ENCODE results near the gene EXOC2.

DNA sequence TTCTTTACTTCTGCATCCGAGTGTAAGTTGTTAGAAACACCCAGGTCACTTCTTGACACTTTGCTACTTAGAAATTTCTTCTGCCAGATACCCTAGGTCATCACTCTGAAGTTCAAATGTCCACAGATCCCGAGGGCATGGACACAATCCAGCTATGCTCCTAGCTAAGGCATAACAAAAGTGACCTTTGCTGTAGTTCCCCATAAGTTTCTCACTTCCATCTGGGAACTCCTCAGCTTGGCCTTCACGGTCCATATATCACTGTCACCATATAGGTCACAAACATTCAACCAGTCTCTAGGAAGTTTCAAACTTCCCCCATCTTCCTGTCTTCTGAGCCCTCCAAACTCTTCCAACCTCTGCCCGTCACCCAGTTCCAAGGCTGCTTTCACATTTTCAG, 236.1 kb downstream of the EXOC2 start:
- TF ChIP-seq ZFP3 (CRISPR knock-in tag; IDR thresholded peaks at IDR 0.05) (no peak), ZNF8 (CRISPR knock-in tag; IDR thresholded peaks at IDR 0.05) (no peak), ZFP30 (CRISPR knock-in tag; IDR thresholded peaks at IDR 0.05) (no peak), ZNF70 (CRISPR knock-in tag; IDR thresholded peaks at IDR 0.05) (no peak)
- TF ChIP-seq, protein P1, sequence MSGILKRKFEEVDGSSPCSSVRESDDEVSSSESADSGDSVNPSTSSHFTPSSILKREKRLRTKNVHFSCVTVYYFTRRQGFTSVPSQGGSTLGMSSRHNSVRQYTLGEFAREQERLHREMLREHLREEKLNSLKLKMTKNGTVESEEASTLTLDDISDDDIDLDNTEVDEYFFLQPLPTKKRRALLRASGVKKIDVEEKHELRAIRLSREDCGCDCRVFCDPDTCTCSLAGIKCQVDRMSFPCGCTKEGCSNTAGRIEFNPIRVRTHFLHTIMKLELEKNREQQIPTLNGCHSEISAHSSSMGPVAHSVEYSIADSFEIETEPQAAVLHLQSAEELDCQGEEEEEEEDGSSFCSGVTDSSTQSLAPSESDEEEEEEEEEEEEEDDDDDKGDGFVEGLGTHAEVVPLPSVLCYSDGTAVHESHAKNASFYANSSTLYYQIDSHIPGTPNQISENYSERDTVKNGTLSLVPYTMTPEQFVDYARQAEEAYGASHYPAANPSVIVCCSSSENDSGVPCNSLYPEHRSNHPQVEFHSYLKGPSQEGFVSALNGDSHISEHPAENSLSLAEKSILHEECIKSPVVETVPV (CRISPR knock-in tag; IDR thresholded peaks at IDR 0.05): no peak

Data from SK-N-SH treated with all-trans-retinoic acid at 6 μM for 48 hours (cell line).